ENCODE data around the gene CNGB1.
"Not testable (repeated sequence)": the region's sequence is repeated elsewhere in the genome, so short reads cannot be mapped to it uniquely, and the experiment has no call there.

The CNGB1 gene

GRCh38 chr16:57848181-57848580 is 122.7 kb downstream of the CNGB1 start:
- DNase-seq (ENCODE audit: low read depth, low spot score), result no peak
- TF ChIP-seq CTCF (IDR thresholded peaks at IDR 0.05; ENCODE audit: low read depth, low read length), result no peak
- no peak overlapping the region for H3K4me3 ChIP-seq (ENCODE audit: low read depth, low read length)
- in situ Hi-C loops (cut with HindIII; ENCODE audit: low sequenced_read_pairs), result no loop called here

GRCh38 chr16:57846931-57847330 is 124.0 kb downstream of the CNGB1 start:
- in situ Hi-C loops (cut with HindIII; ENCODE audit: low sequenced_read_pairs); H3K4me3 ChIP-seq (ENCODE audit: low read depth, low read length); DNase-seq (ENCODE audit: low read depth, low spot score): not testable (repeated sequence)

- H3K4me3 ChIP-seq (ENCODE audit: low read depth, low read length), result no peak overlapping the region
- DNase-seq (ENCODE audit: low read depth, low spot score), result no peak
- in situ Hi-C loops (cut with HindIII; ENCODE audit: low sequenced_read_pairs), result no loop called here
- no peak for TF ChIP-seq CTCF (IDR thresholded peaks at IDR 0.05; ENCODE audit: low read depth, low read length)
Measured at GRCh38 chr16:57846078-57846697, 124.7 kb downstream of the CNGB1 start.

- in situ Hi-C loops (cut with HindIII; ENCODE audit: low sequenced_read_pairs), result no loop called here
- no peak overlapping the region for H3K4me3 ChIP-seq (ENCODE audit: low read depth, low read length)
- DNase-seq (ENCODE audit: low read depth, low spot score), result no peak
- TF ChIP-seq CTCF (IDR thresholded peaks at IDR 0.05; ENCODE audit: low read depth, low read length), result no peak
Measured at GRCh38 chr16:57845115-57845514, 125.8 kb downstream of the CNGB1 start.

- TF ChIP-seq CTCF (IDR thresholded peaks at IDR 0.05; ENCODE audit: low read depth, low read length), result no peak
- in situ Hi-C loops (cut with HindIII; ENCODE audit: low sequenced_read_pairs), result no loop called here
Measured at GRCh38 chr16:57844416-57845030, 126.4 kb downstream of the CNGB1 start.

GRCh38 chr16:57843400-57843799 is 127.5 kb downstream of the CNGB1 start:
- no peak for TF ChIP-seq CTCF (IDR thresholded peaks at IDR 0.05; ENCODE audit: low read depth, low read length)
- in situ Hi-C loops (cut with HindIII; ENCODE audit: low sequenced_read_pairs), result no loop called here
- no peak overlapping the region for H3K4me3 ChIP-seq (ENCODE audit: low read depth, low read length)
- no peak for DNase-seq (ENCODE audit: low read depth, low spot score)

More at GRCh38 chr16:57844416-57845030, 126.4 kb downstream of the CNGB1 start:
- no peak for DNase-seq (ENCODE audit: low read depth, low spot score)
- H3K4me3 ChIP-seq (ENCODE audit: low read depth, low read length), result no peak overlapping the region

- TF ChIP-seq CTCF (IDR thresholded peaks at IDR 0.05; ENCODE audit: low read depth, low read length), result no peak
- no peak for DNase-seq (ENCODE audit: low read depth, low spot score)
- no peak overlapping the region for H3K4me3 ChIP-seq (ENCODE audit: low read depth, low read length)
- in situ Hi-C loops (cut with HindIII; ENCODE audit: low sequenced_read_pairs), result no loop called here
Measured at GRCh38 chr16:57842601-57843000, 128.3 kb downstream of the CNGB1 start.
